Measurements from ENCODE around the gene CCNJ. TPM values are rescaled to one million over a fixed set of nuclear protein-coding genes. Genes with fewer than 3 reads are reported as not detected.
A peak's percentile ranks its signal among the peaks of the same experiment; 100 is the strongest.
"Not testable (repeated sequence)": the region's sequence is repeated elsewhere in the genome, so short reads cannot be mapped to it uniquely, and the experiment has no call there.

Gene CCNJ
- total RNA-seq, 1 donor from 2014 or later, result 10.6 TPM

DNA sequence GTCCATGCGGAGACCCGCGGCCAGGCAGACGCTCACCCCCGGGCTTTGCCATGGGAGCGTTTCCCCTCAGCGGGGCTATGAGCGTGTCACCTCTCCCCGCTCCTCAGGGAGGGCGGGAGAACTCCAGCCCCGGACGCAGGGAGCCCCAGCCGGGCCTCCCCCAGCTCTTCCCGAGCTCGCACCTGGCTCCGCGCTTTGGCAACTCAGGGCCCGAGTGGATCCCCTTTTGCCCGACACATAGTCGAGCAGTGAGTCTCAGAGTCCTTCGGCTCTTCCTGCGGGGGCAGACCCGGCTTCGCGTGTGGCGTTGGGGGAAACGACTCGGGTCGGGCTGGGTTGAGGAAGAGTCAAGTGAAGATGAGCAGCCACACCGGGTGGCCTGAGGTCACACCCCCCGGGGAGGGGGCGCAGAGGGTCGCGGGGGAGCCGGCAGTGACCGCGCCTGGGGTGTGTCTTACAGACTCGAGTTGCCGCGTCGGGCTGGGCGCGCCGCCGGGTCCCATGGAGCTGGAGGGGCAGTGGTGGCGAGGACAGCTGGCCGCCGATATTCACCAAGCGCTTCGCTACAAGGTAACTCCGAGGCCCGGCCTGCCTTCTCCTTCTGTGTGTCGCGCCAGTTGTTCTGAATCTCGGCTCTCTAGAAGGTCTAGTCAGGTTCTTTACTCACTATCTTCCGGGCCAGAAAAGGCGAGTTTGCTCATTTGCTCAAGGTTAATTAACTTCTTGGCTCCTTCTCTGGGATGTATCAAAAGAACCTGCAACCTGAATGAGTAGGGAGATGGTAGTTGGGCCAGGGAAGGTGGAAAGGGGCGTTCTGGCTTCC lies 721 bp downstream of the CCNJ start:
- H3K4me3 ChIP-seq (ENCODE audit: low read depth, low read length), result peak overlapping the region; percentile 74
- DNase-seq (ENCODE audit: low read depth), result no peak
- TF ChIP-seq, protein P1, sequence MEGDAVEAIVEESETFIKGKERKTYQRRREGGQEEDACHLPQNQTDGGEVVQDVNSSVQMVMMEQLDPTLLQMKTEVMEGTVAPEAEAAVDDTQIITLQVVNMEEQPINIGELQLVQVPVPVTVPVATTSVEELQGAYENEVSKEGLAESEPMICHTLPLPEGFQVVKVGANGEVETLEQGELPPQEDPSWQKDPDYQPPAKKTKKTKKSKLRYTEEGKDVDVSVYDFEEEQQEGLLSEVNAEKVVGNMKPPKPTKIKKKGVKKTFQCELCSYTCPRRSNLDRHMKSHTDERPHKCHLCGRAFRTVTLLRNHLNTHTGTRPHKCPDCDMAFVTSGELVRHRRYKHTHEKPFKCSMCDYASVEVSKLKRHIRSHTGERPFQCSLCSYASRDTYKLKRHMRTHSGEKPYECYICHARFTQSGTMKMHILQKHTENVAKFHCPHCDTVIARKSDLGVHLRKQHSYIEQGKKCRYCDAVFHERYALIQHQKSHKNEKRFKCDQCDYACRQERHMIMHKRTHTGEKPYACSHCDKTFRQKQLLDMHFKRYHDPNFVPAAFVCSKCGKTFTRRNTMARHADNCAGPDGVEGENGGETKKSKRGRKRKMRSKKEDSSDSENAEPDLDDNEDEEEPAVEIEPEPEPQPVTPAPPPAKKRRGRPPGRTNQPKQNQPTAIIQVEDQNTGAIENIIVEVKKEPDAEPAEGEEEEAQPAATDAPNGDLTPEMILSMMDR (conservative IDR thresholded peaks at IDR 0.05; ENCODE audit: low read depth, low read length), result no peak

DNA sequence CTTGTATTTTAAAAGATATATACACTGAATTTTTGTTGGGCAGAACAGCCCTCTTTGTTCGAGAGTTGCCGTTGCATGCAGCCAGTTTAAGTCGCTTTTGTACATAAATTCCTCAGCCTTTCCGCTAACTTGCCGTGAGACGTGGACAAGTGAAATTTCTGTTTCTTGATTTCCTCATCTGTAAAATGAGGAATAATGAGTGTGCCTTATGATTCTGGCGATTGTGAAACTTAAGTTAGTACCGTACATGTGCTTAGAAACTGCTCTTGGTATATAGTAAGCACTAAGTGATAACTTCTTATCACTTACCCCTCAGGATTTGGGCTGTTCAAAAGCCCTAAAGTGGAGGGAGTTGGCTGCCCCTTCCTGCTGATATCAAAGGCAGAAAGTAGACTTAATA lies 1.4 kb downstream of the CCNJ start:
- peak overlapping the region; percentile 74 for H3K4me3 ChIP-seq (ENCODE audit: low read depth, low read length)
- no peak for DNase-seq (ENCODE audit: low read depth)
- TF ChIP-seq, protein P1 (conservative IDR thresholded peaks at IDR 0.05; ENCODE audit: low read depth, low read length), result no peak

DNA sequence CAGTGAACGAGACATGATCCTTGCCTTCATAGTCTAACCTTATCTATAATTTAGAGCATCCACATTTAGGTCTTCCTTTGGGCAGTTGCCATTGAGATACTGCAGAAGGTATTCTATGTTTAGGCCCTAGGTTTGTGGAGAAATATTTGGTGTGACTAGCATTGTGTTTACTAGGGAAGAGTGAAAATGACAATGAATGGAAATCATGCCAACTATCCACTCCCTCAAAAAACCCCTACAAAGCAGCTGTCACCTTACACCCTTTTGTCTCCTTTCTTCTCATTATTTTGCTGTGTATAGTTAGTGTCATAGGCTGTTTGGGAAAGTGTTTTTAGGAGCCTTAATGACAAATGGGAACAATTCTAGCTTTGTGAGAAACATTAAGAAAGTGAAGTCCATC lies 3.2 kb downstream of the CCNJ start:
- no peak overlapping the region for H3K4me3 ChIP-seq (ENCODE audit: low read depth, low read length)
- TF ChIP-seq, protein P1 (conservative IDR thresholded peaks at IDR 0.05; ENCODE audit: low read depth, low read length), result no peak
- no peak for DNase-seq (ENCODE audit: low read depth)

DNA sequence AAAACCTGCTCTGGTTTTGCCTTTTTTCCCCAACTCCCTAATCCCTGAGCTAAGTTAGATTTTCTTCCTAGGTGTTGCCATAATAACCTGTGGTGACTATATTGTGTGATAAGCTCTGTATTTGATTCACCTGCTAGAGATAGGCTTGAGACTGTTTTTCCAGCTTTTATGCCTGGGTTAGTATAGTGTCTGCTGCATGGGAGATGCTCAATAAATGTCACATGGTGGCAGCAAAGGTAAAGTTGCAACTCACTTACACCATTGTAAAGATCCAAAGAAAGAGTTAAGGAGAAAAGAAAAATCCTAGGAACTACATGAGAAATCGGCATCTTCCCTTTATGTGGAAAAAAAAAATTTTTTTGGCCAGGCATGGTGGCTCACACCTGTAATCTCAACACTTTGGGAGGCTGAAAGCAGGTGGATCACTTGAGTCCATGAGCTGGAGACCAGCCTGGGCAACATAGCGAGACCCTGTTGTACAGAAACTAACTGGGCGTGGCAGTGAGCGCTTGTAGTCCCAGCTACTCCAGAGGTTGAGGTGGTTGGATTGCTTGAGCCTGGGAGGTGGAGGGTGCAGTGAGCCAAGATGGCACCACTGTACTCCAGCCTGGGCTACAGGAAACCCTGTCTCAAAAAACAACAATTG lies 3.7 kb downstream of the CCNJ start:
- TF ChIP-seq, protein P1 (conservative IDR thresholded peaks at IDR 0.05; ENCODE audit: low read depth, low read length), result no peak
- DNase-seq (ENCODE audit: low read depth), result no peak
- H3K4me3 ChIP-seq (ENCODE audit: low read depth, low read length), result no peak overlapping the region

DNA sequence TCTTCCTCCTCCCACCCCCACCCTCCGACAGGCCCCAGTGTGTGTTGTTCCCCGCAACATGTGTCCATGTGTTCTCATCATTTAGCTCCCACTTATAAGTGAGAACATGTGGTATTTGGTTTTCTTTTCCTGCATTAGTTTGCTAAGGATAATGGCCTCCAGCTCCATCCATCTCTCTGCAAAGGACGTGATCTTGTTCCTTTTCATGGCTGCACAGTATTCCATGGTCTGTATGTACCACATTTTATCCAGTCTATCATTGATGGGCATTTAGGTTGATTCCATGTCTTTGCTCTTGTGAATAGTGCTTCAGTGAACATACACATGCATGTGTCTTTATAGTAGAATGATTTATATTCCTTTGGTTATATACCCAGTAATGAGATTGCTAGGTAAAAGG lies 4.5 kb downstream of the CCNJ start:
- H3K4me3 ChIP-seq (ENCODE audit: low read depth, low read length); DNase-seq (ENCODE audit: low read depth): not testable (repeated sequence)

DNA sequence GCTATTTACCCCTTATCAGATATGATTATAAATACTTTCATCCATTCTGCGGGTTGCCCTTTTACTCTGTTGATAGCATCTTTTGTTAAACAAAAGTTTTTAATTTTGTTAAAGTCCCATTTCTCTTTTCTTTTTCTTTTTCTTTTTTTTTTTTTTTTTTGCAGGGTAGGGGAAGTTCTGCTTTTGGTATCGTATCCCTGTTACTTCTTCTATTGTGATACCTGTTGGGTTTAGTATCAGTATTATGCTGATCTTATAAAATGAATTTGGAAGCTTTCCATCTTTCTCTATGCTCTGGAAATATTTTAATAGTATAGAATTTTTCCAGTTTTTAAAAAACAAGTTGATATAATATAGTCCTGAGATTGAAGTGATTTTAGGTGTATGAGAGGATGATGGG lies 6.0 kb downstream of the CCNJ start:
- no peak overlapping the region for H3K4me3 ChIP-seq (ENCODE audit: low read depth, low read length)
- no peak for DNase-seq (ENCODE audit: low read depth)
- TF ChIP-seq, protein P1 (conservative IDR thresholded peaks at IDR 0.05; ENCODE audit: low read depth, low read length), result no peak

DNA sequence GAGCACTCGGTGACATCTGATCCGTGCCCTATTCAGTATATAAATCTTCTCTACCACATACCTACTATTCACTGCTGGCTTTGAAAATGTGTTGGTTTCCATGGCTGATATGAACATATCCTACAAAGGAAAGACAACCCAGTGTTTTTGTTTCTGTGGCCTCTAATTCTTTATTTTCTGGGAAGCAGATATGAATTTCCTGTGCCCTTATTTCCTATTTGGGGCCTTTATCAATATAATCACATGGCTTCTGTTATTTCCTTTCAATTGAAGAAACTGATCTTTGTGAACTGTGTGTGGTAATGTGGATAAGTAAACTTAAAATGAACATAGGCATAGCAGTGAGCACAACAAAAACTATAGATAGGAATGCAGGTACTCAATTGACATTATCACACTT lies 10.6 kb downstream of the CCNJ start:
- no peak overlapping the region for H3K4me3 ChIP-seq (ENCODE audit: low read depth, low read length)
- no peak for DNase-seq (ENCODE audit: low read depth)
- TF ChIP-seq, protein P1 (conservative IDR thresholded peaks at IDR 0.05; ENCODE audit: low read depth, low read length), result no peak
